OCI-M2 (cell line): Measurements from ENCODE around the gene SUPT3H.

Experiments used
- DNase-seq: peaks from one replicate; lab custom pipeline; 2025; ENCODE audit not compliant: unreplicated experiment; lab: John Stamatoyannopoulos, UW

Gene SUPT3H

GRCh38 chr6:45012687-45013086 is 365.0 kb downstream of the SUPT3H start:
- no peak for DNase-seq

- no peak for DNase-seq
Measured at GRCh38 chr6:45009576-45009975, 368.2 kb downstream of the SUPT3H start.

GRCh38 chr6:45006893-45007292 is 370.8 kb downstream of the SUPT3H start:
- DNase-seq, result no peak

GRCh38 chr6:45003961-45004360 is 373.8 kb downstream of the SUPT3H start:
- DNase-seq, result no peak

- DNase-seq, result no peak
Measured at GRCh38 chr6:45003387-45003786, 374.3 kb downstream of the SUPT3H start.

GRCh38 chr6:45002390-45003105 is 375.2 kb downstream of the SUPT3H start:
- DNase-seq, result no peak

GRCh38 chr6:45001663-45002062 is 376.1 kb downstream of the SUPT3H start:
- no peak for DNase-seq

GRCh38 chr6:45000833-45001232 is 376.9 kb downstream of the SUPT3H start:
- DNase-seq, result no peak

GRCh38 chr6:44999066-44999465 is 378.7 kb downstream of the SUPT3H start:
- no peak for DNase-seq

- no peak for DNase-seq
Measured at GRCh38 chr6:44995486-44996132, 382.1 kb downstream of the SUPT3H start.

- DNase-seq, result no peak
Measured at GRCh38 chr6:44989391-44989790, 388.3 kb downstream of the SUPT3H start.

- DNase-seq, result no peak
Measured at GRCh38 chr6:44985006-44985405, 392.7 kb downstream of the SUPT3H start.

GRCh38 chr6:44983467-44984365 is 394.0 kb downstream of the SUPT3H start:
- no peak for DNase-seq

GRCh38 chr6:44980841-44981240 is 396.9 kb downstream of the SUPT3H start:
- no peak for DNase-seq

GRCh38 chr6:44976677-44977641 is 400.8 kb downstream of the SUPT3H start:
- no peak for DNase-seq

GRCh38 chr6:44974511-44974910 is 403.2 kb downstream of the SUPT3H start:
- no peak for DNase-seq

- no peak for DNase-seq
Measured at GRCh38 chr6:44972709-44973108, 405.0 kb downstream of the SUPT3H start.

- no peak for DNase-seq
Measured at GRCh38 chr6:44969446-44970185, 408.1 kb downstream of the SUPT3H start.

GRCh38 chr6:44967481-44967880 is 410.3 kb downstream of the SUPT3H start:
- no peak for DNase-seq
